HG03139 (cell line): Measurements from ENCODE around the gene COPS4.
"Not testable (repeated sequence)": the region's sequence is repeated elsewhere in the genome, so short reads cannot be mapped to it uniquely, and the experiment has no call there.

ENCODE experiments used
- ATAC-seq: cut with Tn5 transposase; IDR thresholded peaks from one replicate; pipeline ENCODE4 v1.9.1; 2021; ENCODE audit not compliant: unreplicated experiment

Gene COPS4

DNA sequence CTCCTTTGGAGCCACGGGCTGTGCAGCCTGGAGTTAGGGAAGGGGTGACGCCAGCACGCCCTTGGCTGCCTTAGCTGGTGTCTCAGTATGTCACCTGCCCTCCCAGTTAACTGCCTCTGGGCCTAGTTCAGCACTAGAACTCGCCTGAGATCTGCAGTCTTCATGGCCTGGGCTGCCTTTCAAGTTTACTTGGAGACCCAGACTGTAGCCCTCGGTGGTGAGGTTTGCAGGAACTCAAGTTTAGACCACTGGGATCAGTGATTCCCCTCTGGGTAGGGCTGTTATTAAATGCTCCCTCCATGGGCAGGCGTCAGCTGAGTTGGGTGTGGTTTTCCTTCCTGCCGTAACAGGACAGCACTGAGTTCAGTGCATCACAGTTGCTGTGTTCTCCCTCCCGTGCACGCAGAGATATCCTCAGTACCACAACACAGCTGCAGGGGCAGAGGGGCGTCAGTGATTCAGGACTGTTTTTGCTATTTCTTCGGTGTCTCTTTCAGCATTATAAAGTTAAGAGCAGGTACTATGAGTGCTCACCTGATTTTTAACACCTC, 49.0 kb downstream of the COPS4 start:
- ATAC-seq: no peak

DNA sequence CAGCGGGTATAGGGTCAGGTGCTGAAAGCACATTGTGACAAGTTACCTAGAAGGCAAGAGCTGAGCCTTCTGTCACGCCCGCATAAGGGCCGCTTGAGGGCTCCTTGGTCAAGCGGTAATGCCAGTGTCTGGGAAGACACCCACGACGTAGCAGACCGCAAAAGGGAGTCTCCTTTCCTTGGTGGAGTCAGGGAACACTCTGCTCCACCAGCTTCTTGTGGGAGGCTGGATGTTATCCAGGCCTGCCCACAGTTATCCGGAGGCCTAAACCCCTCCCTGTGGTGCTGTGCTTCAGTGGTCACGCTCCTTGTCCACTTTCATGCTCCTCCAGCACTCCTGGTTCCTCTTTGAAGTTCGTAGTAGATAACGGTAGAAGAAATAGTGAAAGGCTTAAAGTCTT, 50.0 kb downstream of the COPS4 start:
- not testable (repeated sequence) for ATAC-seq

- ATAC-seq: no peak
Observed at GRCh38 chr4:83089410-83090157, 54.6 kb downstream of the COPS4 start.

DNA sequence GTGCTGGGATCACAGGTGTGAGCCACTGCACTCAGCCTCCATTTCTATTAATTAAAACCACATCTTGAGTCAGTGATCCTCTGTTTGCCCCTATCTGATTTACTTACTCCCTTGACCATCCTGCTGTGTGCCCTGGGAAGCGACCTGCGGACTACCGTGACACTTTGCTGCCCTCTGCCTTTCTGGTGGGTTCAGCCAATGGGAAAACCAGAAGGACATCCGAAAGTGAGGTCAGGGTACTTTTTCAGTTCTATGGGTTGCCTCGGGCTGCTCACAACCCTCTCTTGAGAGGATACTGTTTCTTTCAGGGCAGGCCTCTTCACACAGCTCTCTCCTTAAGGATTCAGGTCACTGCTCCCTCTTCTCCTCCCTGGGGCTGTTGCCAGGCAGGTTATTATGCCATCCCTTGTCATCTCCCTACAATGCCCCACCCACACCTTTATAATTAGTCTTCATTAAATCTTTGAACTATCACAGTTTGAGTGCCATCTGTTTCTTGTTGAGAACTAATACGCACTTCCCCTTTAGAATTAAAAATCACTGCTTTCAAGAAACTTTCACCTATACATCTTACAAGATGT, 58.2 kb downstream of the COPS4 start:
- ATAC-seq: no peak

- no peak for ATAC-seq
Observed at GRCh38 chr4:83096397-83096796, 61.4 kb downstream of the COPS4 start.

DNA sequence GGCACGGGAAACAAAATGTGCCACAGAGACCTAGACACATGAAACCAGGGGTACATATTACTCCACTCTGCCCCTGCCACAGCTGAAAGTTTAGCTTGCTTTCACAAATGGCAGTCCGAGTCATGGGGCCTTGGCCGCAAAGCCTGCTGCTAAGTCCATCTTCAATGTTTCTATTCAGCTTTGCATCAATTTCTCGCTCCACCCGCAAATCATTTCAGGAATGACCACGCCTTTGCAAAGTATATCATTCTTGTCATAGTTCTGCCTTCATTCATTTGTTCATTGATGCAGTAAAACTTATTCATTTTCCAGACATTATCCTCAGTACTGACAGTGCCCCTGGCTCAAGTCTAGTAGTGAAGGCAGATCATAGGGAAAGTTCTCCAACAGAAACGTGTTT, 70.0 kb downstream of the COPS4 start:
- no peak for ATAC-seq

- no peak for ATAC-seq
Observed at GRCh38 chr4:83107631-83108030, 72.6 kb downstream of the COPS4 start.

DNA sequence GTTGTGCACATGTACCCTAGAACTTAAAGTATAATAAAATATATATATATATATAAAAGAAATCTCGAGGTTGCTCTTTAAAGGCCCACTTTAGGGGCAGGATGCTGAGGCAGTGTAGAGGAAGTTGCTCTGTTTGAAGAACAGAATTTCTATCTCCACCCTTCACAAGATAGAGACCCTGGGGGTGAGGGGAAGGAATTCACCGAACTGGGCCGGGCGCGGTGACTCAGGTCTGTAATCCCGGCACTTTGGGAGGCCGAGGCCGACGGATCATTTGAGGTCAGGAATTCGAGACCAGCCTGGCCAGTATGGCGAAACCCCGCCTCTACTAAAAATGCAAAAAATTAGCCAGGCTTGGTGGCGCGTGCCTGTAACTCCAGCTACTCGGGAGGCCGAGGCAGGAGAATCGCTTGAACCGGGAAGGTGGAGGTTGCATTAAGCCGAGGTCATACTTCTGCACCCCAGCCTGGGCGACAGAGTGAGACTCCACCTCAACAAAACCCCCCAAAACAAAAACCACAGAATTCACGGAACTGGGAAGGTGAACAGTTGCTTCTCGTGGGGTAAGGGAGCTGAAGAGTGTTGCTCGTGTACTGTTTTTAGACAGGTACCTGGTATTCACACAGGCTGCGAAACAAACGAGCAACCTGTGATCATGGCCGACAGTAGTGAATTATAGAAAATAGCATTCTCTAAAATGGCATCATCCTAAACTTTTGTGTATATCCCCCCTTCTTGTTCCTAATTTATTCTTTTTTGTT, 73.3 kb downstream of the COPS4 start:
- no peak for ATAC-seq

DNA sequence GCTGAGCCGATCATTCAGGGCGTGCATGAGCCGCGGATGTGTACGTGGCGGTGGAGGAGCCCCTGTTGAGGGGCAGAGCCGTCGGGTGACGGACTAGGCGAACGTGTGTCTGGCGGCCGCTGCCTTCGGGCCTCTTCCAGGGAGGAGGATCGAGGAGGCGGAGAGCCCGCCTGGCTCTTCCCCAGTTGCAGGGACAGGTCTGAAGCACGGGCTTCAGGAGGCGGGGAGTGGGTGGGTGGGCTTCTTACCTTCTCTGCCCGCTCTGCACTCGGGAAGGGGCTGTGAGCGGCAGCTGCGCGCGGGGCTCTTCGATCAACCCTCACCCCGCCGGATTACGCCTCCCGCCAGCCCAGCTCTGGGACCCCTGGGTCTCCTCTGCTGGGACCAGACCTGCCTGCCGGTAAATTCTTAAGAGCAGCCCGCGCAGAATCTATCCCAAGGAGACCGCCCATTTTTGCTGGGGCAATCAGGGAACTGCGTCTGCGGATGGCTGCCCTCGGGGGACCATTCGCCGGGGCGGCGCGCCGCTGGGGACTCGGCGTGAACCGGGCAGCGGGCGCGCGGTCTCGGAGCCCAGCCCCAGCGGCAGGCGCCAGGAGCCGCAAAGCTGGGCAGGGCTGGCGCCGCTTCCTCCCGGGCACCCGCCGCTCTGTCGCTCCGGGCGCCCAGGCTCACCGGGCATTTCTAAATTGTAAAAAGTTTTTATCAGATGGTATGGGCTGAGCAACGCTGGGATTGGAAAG, 74.7 kb downstream of the COPS4 start:
- peak; percentile 9 for ATAC-seq

GRCh38 chr4:83110223-83110945, 75.4 kb downstream of the COPS4 start:
- peak; percentile 64 for ATAC-seq

DNA sequence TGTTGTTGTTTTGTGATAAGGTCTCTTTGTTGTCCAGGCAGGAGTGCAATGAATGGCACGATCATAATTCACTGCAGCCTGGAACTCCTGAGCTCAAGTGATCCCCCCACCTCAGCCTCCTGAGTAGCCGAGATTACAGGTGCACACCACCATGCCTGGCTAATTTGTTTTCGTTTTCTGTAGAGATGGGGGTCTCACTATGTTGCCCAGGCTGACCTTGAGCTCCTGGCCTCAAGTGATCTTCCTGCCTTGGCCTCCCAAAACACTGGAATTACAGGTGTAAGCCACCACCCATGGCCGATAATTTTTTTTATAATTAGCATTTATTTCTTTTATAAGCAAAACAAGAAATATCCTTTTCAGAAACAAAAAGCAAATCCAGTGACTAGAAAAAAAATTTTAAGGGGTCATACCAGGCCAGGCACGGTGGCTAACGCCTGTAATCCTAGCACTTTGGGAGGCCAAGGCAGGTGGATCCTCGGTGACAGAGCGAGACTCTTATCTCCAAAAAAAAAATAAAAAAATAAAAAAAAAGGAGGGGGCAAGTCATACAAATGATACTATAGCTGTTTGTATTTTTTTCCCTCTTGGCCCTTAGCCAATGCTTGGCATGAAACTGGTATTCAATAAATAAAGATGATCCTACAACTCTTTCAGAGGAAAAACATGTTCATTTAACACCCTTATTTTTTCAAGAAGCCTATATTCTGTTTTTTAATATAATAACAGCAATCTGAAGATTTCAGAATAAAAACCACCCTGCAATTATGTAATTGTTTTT, 76.2 kb downstream of the COPS4 start:
- ATAC-seq: no peak

GRCh38 chr4:83111751-83112141, 76.8 kb downstream of the COPS4 start:
- ATAC-seq: not testable (repeated sequence)

- no peak for ATAC-seq
Observed at GRCh38 chr4:83112231-83112630, 77.2 kb downstream of the COPS4 start.

GRCh38 chr4:83112678-83113428, 77.9 kb downstream of the COPS4 start:
- no peak for ATAC-seq

GRCh38 chr4:83113429-83113786, 78.4 kb downstream of the COPS4 start:
- no peak for ATAC-seq

- ATAC-seq: peak; percentile 37
Observed at GRCh38 chr4:83114576-83114975, 79.6 kb downstream of the COPS4 start, which contains the start of gene PLAC8. Gene PLAC8, minus strand, starts transcription at chr4:83114729. Its CDS starts 6,808 bp downstream, at chr4:83107921.

DNA sequence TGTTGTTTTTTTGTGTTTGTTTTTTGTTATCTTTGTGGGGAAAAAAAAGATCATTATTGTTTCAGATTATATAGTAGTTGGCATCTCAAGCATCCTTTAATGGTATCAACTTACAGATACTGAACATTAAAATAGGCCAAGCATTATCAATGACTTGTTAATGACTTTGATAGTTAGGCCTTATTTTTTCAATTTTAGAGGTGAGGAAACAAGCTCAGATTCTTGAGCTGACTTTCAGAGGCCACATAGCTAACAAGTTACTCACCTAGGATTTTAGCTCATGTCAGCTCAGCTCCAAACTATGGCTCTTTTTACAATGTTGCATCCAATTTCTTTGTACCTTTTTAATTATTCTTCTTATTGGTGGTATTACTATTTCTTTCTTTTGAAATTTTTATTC, 80.0 kb downstream of the COPS4 start:
- ATAC-seq: no peak

GRCh38 chr4:83115656-83116285, 80.8 kb downstream of the COPS4 start:
- no peak for ATAC-seq
